ENCODE measurements around the gene TIGD1.
"Not testable (repeated sequence)": the region's sequence is repeated elsewhere in the genome, so short reads cannot be mapped to it uniquely, and the experiment has no call there.

TIGD1 gene

DNA sequence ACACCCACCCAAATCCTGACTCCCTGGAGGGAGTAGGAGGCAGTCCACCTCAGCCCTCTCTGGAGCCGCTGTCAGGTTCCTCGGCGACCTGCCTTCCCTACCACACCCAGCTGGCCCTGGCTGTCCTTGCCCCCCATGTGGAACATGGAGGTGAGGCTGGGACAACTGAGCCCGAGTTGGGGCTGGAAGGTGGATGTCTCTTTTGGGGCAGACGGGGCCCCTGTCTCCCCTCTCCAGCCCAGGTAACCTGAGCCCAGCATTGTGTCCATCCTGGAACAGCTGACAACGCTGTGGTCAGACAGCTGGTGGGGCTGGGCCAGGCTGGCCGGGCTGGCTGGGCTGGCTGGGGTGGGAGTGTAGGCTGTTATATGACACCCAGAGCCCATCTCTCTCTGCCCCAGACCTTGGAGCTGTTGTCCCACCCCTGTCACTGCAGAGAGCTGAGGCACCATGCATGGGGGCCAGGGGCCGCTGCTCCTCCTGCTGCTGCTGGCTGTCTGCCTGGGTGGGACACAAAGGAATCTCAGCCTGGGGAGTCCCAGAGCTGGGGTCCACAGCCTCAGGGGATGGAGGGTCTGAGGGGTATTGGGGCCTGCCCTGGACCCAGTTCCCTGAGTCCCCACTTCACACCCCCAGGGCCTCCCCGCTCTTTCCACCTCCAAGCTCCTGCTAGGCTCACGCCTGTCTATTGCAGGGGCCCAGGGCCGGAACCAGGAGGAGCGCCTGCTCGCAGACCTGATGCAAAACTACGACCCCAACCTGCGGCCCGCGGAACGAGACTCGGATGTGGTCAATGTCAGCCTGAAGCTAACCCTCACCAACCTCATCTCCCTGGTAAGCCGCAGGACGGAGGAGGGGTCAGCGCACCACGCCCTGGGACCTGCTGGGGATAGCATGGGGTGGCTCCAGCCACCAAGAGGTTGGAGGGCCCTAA is 10.8 kb downstream of the TIGD1 start, which contains the start of gene CHRNG:
Gene CHRNG (plus strand): TSS at position 395 of the 934 bp plus-strand sequence. CDS start 56 bp downstream, at position 451.
- DNase-seq (ENCODE audit: low spot score), result peak; percentile 46

- DNase-seq (ENCODE audit: low spot score), result no peak
Measured at GRCh38 chr2:232538671-232539070, 11.7 kb downstream of the TIGD1 start.

DNA sequence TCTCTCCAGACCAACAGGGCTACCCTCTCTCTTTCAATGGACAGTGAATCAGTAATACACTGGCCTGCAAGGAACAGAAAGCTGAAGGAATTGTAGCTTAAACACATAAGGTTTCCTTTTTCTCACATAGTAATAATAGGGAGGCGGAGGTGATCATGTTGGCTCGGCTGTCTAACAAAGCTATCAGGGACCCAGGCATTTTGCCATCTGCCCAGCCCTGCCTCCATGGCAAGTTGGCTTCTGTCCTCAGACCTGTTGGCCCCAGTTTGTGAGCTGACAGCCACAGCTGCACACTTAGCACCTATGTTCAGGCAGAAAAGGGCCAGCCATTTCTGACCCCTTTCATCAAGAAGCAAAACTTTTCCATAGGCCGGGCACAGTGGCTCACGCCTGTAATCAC is 12.9 kb downstream of the TIGD1 start:
- DNase-seq (ENCODE audit: low spot score), result no peak

DNA sequence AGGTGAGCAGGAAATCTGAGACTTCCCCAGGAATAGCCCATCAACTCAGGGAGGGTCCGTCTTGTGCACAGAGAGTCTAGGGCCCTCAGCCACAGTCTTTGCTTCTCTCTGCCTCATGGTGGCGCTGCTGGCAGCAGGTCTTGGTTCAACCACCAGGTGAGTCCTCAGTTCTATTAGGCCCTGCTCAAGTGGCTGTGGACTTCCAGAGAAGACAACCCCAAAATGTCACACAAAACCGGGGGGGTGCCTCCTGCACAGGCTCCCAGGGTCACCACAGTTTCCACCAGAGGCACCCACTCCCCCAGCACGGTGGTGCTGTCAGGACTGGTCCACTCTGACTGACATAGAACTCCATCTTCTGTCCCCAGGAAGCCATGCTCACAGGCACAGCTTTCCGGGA is 13.3 kb downstream of the TIGD1 start:
- no peak for DNase-seq (ENCODE audit: low spot score)

DNA sequence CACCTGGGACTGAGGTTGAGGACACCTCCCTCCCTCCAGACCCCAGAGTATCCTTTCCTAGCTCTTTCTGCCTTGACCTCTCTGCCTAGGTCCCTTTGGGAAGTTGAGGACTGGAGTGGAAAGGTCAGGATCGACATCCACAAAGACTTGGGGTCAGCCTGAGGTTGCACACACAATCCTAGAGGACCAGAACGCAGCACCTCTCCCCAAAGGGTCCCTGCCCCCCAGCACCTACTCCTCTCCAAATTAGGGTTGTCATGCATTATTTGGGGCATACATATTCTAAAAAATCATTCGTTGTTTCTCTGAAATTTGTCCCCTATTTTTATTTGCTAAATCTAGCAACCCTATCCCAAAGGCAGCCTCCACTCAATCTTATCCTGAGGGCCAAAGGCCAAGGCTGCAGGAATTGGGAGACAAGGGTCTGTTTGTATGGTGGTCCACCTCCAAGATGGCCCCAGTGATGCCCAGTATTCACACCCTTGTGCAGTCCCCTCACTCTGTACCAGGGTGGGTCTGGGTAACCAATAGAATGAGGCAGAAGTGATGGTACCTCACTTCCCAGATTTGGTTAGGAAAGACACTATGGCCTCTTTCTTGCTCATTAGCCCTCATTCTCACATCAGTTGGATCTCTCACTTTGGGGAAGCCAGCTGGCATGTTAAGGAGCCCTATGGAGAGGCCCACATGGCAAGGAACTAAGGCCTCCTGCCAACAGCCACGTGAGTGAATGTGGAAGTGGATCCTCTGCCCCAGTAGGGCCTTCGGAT is 14.4 kb downstream of the TIGD1 start:
- DNase-seq (ENCODE audit: low spot score), result no peak

GRCh38 chr2:232534940-232535651 is 15.3 kb downstream of the TIGD1 start:
- DNase-seq (ENCODE audit: low spot score), result no peak

- no peak for DNase-seq (ENCODE audit: low spot score)
Measured at GRCh38 chr2:232533944-232534710, 16.2 kb downstream of the TIGD1 start.

GRCh38 chr2:232532821-232533220 is 17.5 kb downstream of the TIGD1 start:
- not testable (repeated sequence) for DNase-seq (ENCODE audit: low spot score)

GRCh38 chr2:232532419-232532818 is 17.9 kb downstream of the TIGD1 start:
- DNase-seq (ENCODE audit: low spot score), result peak; percentile 82

DNA sequence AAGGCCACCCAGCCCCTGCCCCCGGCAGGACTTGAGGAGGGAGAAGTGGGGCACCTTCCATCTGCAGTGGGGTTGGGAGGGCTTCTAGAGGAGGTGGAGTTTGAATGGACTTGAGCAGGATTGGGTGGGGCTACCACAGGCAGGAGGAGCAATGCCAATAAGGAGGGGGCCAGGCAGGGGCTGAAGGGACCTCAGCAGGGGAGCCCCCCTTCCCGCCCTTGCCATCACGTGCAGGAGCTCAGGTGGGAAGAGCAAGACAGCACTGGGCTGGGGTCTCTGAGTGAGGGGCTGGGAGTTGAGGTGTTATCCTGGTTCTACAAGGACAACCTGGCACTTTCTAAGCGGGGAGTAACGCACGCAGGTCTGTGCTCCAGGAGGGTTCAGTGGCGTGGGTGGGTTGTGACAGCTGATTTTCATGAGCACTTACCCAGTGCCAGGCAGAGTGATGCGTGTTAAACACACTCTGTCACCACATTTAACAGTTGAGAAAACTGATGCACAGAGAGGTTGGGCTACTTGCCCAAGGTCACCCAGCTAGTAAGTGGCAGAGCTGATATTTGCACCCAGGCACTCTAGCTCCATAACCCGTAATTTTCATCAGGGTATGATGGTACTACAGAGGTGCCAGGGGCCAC is 19.6 kb downstream of the TIGD1 start:
- no peak for DNase-seq (ENCODE audit: low spot score)

DNA sequence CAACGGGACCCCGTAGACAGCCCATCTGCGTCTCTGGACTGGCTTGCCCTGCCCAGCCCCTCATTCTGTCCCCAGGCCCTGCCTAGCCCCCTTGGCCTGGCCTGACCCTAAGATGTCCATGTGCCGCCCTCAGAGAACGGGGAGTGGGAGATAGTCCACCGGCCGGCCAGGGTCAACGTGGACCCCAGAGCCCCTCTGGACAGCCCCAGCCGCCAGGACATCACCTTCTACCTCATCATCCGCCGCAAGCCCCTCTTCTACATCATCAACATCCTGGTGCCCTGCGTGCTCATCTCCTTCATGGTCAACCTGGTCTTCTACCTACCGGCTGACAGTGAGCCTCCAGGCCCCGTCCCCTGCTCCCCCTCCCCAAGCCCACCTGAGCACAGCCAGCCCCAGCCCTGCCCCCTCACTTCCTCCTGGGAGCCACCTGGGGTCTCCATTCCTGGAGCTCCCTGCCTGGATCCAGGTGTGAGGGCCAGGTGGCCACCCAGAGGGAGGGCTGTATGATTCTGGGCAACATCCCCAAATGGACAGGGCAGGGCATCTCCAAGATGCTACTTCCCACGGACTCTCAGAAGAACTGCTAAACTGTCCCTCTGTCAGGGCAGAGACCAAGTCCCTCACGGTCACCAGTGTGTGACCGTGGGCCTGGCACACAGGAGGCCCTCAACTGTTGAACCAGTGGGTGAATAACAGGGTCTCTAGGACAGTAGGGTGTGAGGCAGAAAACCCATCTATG is 20.4 kb downstream of the TIGD1 start:
- no peak for DNase-seq (ENCODE audit: low spot score)

- no peak for DNase-seq (ENCODE audit: low spot score)
Measured at GRCh38 chr2:232528746-232529460, 21.5 kb downstream of the TIGD1 start.

DNA sequence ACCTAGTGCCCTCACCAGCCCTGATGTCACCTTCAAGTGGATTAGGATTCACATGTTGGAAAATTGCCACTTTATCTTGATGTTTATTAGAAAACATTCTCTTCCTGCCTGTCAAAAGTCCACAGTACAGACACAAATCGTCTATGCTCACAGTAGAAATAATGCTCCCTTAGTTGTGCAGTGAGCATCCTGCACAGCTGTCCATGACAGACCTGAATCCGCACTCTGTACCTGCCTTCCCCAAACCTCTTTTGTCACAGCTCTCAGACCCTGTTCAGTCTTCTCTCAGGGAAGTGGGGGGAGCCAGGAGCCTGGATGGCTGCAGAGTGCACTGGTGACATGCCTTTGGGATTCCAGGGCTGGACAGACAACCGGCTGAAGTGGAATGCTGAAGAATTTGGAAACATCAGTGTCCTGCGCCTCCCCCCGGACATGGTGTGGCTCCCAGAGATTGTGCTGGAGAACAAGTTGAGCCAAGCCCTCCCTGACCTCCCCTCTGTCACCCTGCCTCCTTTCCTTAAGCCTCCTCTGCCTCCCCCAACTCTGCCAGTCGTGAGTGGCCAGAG is 22.4 kb downstream of the TIGD1 start:
- DNase-seq (ENCODE audit: low spot score), result no peak

DNA sequence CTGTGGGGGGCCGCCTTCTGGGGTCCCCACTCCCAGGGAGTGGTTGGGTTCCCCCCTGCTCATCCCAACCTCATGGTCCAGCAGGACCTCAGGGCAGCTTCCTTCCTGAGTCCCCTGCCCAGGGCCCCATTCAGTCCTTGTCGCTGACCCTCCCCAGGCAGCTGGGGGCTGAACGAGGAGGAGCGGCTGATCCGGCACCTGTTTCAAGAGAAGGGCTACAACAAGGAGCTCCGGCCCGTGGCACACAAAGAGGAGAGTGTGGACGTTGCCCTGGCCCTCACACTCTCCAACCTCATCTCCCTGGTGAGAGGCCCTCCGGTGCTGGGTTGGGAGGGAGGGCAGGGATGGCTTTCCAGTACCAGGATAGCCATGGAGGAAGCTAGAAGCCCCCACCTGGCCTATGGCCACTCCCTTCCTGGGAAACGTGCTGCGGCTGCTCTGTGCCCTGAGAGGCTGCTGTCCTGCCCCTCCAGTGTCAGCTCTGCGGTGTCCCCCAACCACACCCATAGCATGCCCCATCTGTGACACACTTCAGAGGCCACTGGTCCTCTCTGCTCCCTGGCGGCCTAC is 23.9 kb downstream of the TIGD1 start:
- DNase-seq (ENCODE audit: low spot score), result no peak

GRCh38 chr2:232525791-232526371 is 24.5 kb downstream of the TIGD1 start, which contains the start of gene CHRND:
CHRND (plus strand) TSS chr2:232526160; CDS start chr2:232526216, 56 bp downstream.
- DNase-seq (ENCODE audit: low spot score), result peak; percentile 62

DNA sequence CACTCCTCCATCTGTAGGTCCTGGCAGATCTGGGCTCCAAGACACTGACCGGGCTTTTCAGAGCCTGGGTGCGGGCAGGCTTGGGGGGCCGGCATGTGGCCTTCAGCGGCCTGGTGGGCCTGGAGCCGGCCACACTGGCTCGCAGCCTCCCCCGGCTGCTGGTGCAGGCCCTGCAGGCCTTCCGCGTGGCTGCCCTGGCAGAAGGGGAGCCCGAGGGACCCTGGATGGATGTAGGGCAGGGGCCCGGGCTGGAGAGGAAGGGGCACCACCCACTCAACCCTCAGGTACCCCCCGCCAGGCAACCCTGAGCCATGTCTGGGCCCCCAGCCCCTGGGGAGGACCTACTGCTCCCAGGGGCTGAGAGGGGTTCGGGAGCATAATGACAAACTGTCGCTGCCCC is 25.2 kb downstream of the TIGD1 start:
- DNase-seq (ENCODE audit: low spot score), result no peak

- DNase-seq (ENCODE audit: low spot score), result no peak
Measured at GRCh38 chr2:232524771-232525170, 25.6 kb downstream of the TIGD1 start.

Data from SK-N-DZ (cell line).